ENCODE measurements around the gene PEX26.
"Not testable (repeated sequence)": the region's sequence is repeated elsewhere in the genome, so short reads cannot be mapped to it uniquely, and the experiment has no call there.

Gene PEX26

GRCh38 chr22:18123476-18124025 is 45.8 kb downstream of the PEX26 start:
- DNase-seq, result not testable (repeated sequence)

- no peak for DNase-seq
These were observed 48.8 kb downstream of the PEX26 start for GRCh38 chr22:18126606-18127005.

GRCh38 chr22:18130018-18130417 is 52.2 kb downstream of the PEX26 start:
- DNase-seq, result no peak

GRCh38 chr22:18130699-18131429 is 53.1 kb downstream of the PEX26 start:
- no peak for DNase-seq

GRCh38 chr22:18133452-18133851 is 55.7 kb downstream of the PEX26 start:
- no peak for DNase-seq

- DNase-seq, result no peak
These were observed 59.0 kb downstream of the PEX26 start for GRCh38 chr22:18136563-18137320.

- DNase-seq, result not testable (repeated sequence)
These were observed 63.2 kb downstream of the PEX26 start for GRCh38 chr22:18141004-18141403.

GRCh38 chr22:18144105-18144504 is 66.3 kb downstream of the PEX26 start:
- DNase-seq, result no peak

GRCh38 chr22:18145676-18146388 is 68.0 kb downstream of the PEX26 start:
- DNase-seq, result no peak

- DNase-seq, result no peak
These were observed 68.6 kb downstream of the PEX26 start for GRCh38 chr22:18146389-18146753.

GRCh38 chr22:18147791-18148190 is 70.0 kb downstream of the PEX26 start:
- DNase-seq, result no peak

GRCh38 chr22:18148293-18148965 is 70.6 kb downstream of the PEX26 start:
- DNase-seq, result no peak

GRCh38 chr22:18152519-18152918 is 74.7 kb downstream of the PEX26 start:
- DNase-seq, result no peak

GRCh38 chr22:18154821-18155390 is 77.1 kb downstream of the PEX26 start:
- DNase-seq, result no peak

Data from activated CD4-positive, CD25-positive, alpha-beta regulatory T cell (primary cell).